ENCODE results near the gene ACBD4.

Gene ACBD4

GRCh38 chr17:45104907-45105624 is 30.4 kb upstream of the ACBD4 start:
- DNase-seq = no peak

- DNase-seq = no peak
Observed at GRCh38 chr17:45106096-45106495, 29.4 kb upstream of the ACBD4 start.

- DNase-seq = no peak
Observed at GRCh38 chr17:45106582-45106981, 28.9 kb upstream of the ACBD4 start.

- DNase-seq = no peak
Observed at GRCh38 chr17:45107293-45108010, 28.0 kb upstream of the ACBD4 start.

- no peak for DNase-seq
Observed at GRCh38 chr17:45108051-45108450, 27.4 kb upstream of the ACBD4 start.

- DNase-seq = no peak
Observed at GRCh38 chr17:45108595-45109521, 26.6 kb upstream of the ACBD4 start.

GRCh38 chr17:45110676-45111611 is 24.5 kb upstream of the ACBD4 start:
- DNase-seq = no peak

- no peak for DNase-seq
Observed at GRCh38 chr17:45111850-45112249, 23.6 kb upstream of the ACBD4 start.

- no peak for DNase-seq
Observed at GRCh38 chr17:45112559-45113423, 22.7 kb upstream of the ACBD4 start.

GRCh38 chr17:45113424-45113754 is 22.1 kb upstream of the ACBD4 start:
- DNase-seq = no peak

- no peak for DNase-seq
Observed at GRCh38 chr17:45114117-45114932, 21.2 kb upstream of the ACBD4 start.

- DNase-seq = no peak
Observed at GRCh38 chr17:45115015-45115625, 20.4 kb upstream of the ACBD4 start.

- no peak for DNase-seq
Observed at GRCh38 chr17:45115871-45116270, 19.6 kb upstream of the ACBD4 start.

GRCh38 chr17:45116434-45117016 is 19.0 kb upstream of the ACBD4 start:
- no peak for DNase-seq

GRCh38 chr17:45117334-45117733 is 18.2 kb upstream of the ACBD4 start:
- DNase-seq = no peak

- DNase-seq = no peak
Observed at GRCh38 chr17:45117848-45118646, 17.4 kb upstream of the ACBD4 start.

- no peak for DNase-seq
Observed at GRCh38 chr17:45118691-45119090, 16.8 kb upstream of the ACBD4 start.

- DNase-seq = no peak
Observed at GRCh38 chr17:45119964-45120363, 15.5 kb upstream of the ACBD4 start.

- no peak for DNase-seq
Observed at GRCh38 chr17:45120558-45120957, 14.9 kb upstream of the ACBD4 start.
